Subcutaneous abdominal adipose tissue (tissue), 5 donors: ENCODE measurements around the gene ZNF761.
"Not testable (repeated sequence)": the region's sequence is repeated elsewhere in the genome, so short reads cannot be mapped to it uniquely, and the experiment has no call there.

Experiments
- H3K27ac ChIP-seq: one replicate; pipeline ENCODE4 v1.7.0; 2013; ENCODE audit warnings: low read depth, mild to moderate bottlenecking, inconsistent platforms, low read length, moderate library complexity
- H3K27me3 ChIP-seq, 5 donors: one replicate each; pipeline ENCODE4 v1.7.0; 2013; ENCODE audit warnings: low read length in 5 of 5, inconsistent platforms in 1 of 5; ENCODE audit not compliant: control insufficient read depth in 5 of 5, insufficient read depth in 4 of 5
- H3K36me3 ChIP-seq, 5 donors: one replicate each; pipeline ENCODE4 v1.7.0; 2013; ENCODE audit warnings: low read length in 5 of 5; ENCODE audit not compliant: control insufficient read depth in 5 of 5, insufficient read depth in 5 of 5
- H3K4me1 ChIP-seq, 5 donors: one replicate each; pipeline ENCODE4 v1.7.0; 2013; ENCODE audit warnings: low read length in 5 of 5, mild to moderate bottlenecking in 3 of 5, moderate library complexity in 1 of 5; ENCODE audit not compliant: control insufficient read depth in 5 of 5, insufficient read depth in 5 of 5
- H3K4me3 ChIP-seq, 5 donors: one replicate each; pipeline ENCODE4 v1.7.0; 2013; ENCODE audit warnings: low read length in 5 of 5, low read depth in 1 of 5
- H3K9ac ChIP-seq, 5 donors: one replicate each; pipeline ENCODE4 v1.7.0; 2013; ENCODE audit warnings: low read length in 5 of 5, mild to moderate bottlenecking in 4 of 5, moderate library complexity in 3 of 5
- H3K9me3 ChIP-seq, 5 donors: one replicate each; pipeline ENCODE4 v1.7.0; 2013; ENCODE audit warnings: low read length in 5 of 5; ENCODE audit not compliant: control insufficient read depth in 5 of 5
- donor health status: healthy.
- donor health status: healthy.
- donor health status: healthy.
- donor health status: healthy.
- donor health status: healthy.

The ZNF761 gene

DNA sequence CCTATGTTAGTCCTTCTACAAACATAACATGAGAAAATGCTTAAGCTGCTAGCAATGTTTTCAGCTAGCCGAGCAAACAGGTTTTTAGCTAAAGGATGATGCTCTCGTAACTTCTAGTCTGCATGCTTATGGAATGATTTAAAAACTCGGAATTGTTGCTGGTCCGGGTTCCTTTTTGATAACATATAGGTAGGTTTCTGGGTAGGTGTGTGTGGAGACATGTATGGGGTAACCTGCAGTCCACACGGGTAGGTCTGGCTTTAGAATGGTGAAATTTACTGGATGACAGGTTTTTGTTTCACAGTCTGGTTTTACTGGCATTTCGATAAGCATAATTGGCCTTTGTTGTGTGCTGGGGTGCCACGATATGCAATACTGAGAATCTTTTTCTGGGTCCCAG, 40.1 kb downstream of the ZNF761 start:
- H3K9me3 ChIP-seq = peaks cover 0 to 7% (median 0%) of the 10 kb centered on the region in 5 donors
- no peaks in the 10 kb centered on the region for H3K27me3 ChIP-seq
- no peak overlapping the region for H3K9ac ChIP-seq
- no peak overlapping the region for H3K27ac ChIP-seq
- peaks cover 0 to 11% (median 1%) of the 10 kb centered on the region in 5 donors for H3K36me3 ChIP-seq
- peaks cover 0 to 16% (median 14%) of the 10 kb centered on the region in 5 donors for H3K4me1 ChIP-seq
- no peak overlapping the region for H3K4me3 ChIP-seq

GRCh38 chr19:53474832-53475231, 43.0 kb downstream of the ZNF761 start:
- H3K27me3 ChIP-seq, H3K4me1 ChIP-seq, H3K27ac ChIP-seq, H3K4me3 ChIP-seq, H3K9ac ChIP-seq: not testable (repeated sequence)
- peaks cover 5 to 28% (median 8%) of the 10 kb centered on the region in 5 donors for H3K36me3 ChIP-seq
- peaks cover 0 to 22% (median 18%) of the 10 kb centered on the region in 5 donors for H3K9me3 ChIP-seq

DNA sequence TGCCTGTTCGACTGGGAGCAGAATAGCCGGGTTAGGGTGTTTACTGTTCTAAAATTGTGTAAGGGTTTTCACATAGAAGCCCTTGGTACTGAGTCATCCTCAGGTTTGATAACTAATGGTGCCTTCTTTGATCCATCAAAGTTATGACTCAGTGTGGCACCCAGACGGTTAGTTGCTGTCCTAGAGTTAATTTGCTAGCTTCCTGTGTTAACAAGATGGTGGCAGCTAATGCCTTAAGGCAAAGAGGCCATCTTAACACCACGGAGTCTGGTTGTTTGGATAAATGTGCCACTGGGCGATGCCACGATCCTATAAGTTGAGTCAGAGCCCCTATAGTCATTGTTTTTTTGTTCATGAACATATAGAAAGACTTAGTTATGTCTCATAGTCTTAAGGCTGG, 43.7 kb downstream of the ZNF761 start:
- not testable (repeated sequence) for H3K27me3 ChIP-seq, H3K27ac ChIP-seq, H3K9ac ChIP-seq, H3K4me3 ChIP-seq, H3K4me1 ChIP-seq
- Histone ChIP-seq H3K36me3 (peaks cover 5 to 31% (median 10%) of the 10 kb centered on the region in 5 donors), H3K9me3 (peaks cover 0 to 29% (median 24%) of the 10 kb centered on the region in 5 donors)

DNA sequence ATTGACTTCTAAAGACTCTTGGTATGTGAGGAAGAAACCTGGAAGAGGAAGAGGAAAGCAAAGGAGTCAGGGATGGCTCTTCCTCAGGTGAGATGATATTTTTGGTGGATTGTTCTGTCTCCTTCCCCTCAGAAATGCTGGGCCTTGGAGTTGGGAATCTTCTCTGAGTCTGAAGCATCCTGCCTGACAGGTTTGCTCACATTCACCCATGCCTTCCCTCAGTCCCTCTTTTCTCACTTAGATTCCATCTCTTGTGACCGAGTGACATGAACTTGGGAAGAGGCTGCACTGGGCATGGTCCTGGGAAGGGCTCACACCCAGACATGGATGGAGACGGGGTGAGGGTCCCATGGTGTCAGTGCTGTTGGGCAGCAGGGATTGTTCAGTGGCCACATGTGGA, 52.0 kb downstream of the ZNF761 start:
- Histone ChIP-seq H3K9me3 (peaks cover 6 to 48% (median 33%) of the 10 kb centered on the region in 5 donors), H3K36me3 (peaks cover 4 to 53% (median 32%) of the 10 kb centered on the region in 5 donors)
- not testable (repeated sequence) for H3K27ac ChIP-seq, H3K4me3 ChIP-seq, H3K27me3 ChIP-seq, H3K9ac ChIP-seq, H3K4me1 ChIP-seq

GRCh38 chr19:53485046-53486004, 53.5 kb downstream of the ZNF761 start:
- Histone ChIP-seq H3K27me3 (no peaks in the 10 kb centered on the region), H3K4me3 (no peak overlapping the region), H3K9me3 (peaks cover 7 to 40% (median 25%) of the 10 kb centered on the region in 5 donors), H3K27ac (no peak overlapping the region), H3K36me3 (peaks cover 7 to 51% (median 32%) of the 10 kb centered on the region in 5 donors), H3K9ac (no peak overlapping the region), H3K4me1 (no peaks in the 10 kb centered on the region)

DNA sequence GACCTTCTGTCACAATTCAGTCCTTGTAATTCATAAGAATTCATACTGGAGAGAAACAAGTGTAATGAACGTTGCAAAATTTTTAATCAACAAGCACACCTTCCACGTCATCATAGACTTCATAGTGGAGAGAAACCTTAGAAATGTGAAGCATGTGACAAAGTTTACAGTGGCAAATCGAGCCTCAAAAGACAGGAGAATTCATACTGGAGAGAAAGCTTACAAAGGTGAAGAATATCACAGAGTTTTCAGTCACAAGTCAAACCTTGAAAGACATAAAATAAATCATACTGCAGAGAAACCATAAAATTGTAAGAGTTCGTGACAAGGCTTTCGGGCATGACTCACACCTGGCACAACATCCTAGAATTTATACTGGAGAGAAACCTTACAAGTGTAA, 60.4 kb downstream of the ZNF761 start:
- H3K4me1 ChIP-seq = peaks cover 0 to 1% (median 0%) of the 10 kb centered on the region in 5 donors
- no peak overlapping the region for H3K4me3 ChIP-seq
- peaks cover 22 to 38% (median 30%) of the 10 kb centered on the region in 5 donors for H3K36me3 ChIP-seq
- no peaks in the 10 kb centered on the region for H3K27me3 ChIP-seq
- no peak overlapping the region for H3K27ac ChIP-seq
- no peak overlapping the region for H3K9ac ChIP-seq
- H3K9me3 ChIP-seq = peaks cover 11 to 52% (median 40%) of the 10 kb centered on the region in 5 donors

GRCh38 chr19:53497311-53498023, 65.7 kb downstream of the ZNF761 start:
- H3K4me3 ChIP-seq, H3K27me3 ChIP-seq, H3K9ac ChIP-seq, H3K4me1 ChIP-seq, H3K27ac ChIP-seq, H3K36me3 ChIP-seq: not testable (repeated sequence)
- H3K9me3 ChIP-seq = peaks cover 3 to 27% (median 19%) of the 10 kb centered on the region in 5 donors

- H3K27ac ChIP-seq = peak overlapping the region; percentile 30
- peaks cover 0 to 21% (median 14%) of the 10 kb centered on the region in 5 donors for H3K9me3 ChIP-seq
- H3K27me3 ChIP-seq, H3K4me1 ChIP-seq, H3K36me3 ChIP-seq: not testable (repeated sequence)
- peak overlapping the region in 1 of 5 donors; percentile 20 for H3K9ac ChIP-seq
- peak overlapping the region in 3 of 5 donors; percentile 58 to 60 (median 59) for H3K4me3 ChIP-seq
Observed at GRCh38 chr19:53498024-53498395, 66.2 kb downstream of the ZNF761 start.

DNA sequence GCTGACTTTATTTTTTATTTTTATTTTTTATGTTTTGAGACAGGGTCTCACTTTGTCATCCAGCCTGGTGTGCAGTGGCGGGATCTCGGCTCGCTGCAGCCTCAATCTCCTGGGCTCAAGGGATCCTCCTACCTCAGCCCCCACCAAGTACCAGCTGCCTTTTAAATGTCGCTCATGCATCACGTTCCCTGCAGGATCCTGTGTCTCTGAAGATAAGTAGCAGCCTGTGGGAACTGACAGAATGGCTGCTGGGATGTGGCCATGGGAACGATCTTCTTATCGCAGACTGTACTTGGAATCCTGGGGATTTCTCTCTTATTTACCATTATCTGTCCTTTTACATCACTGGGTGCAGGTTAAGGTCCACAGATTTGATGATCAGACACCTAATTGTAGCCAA, 71.4 kb downstream of the ZNF761 start:
- H3K9me3 ChIP-seq, H3K4me3 ChIP-seq, H3K9ac ChIP-seq, H3K27ac ChIP-seq, H3K27me3 ChIP-seq: not testable (repeated sequence)
- peaks cover 0 to 11% (median 0%) of the 10 kb centered on the region in 5 donors for H3K36me3 ChIP-seq
- H3K4me1 ChIP-seq = peaks cover 2 to 17% (median 11%) of the 10 kb centered on the region in 5 donors
